IMR-90 (cell line): ENCODE data around the gene GPC2. TPM values are rescaled to one million over a fixed set of nuclear protein-coding genes. Genes with fewer than 3 reads are reported as not detected.

Experiments
- ATAC-seq: fragments of 200-7000 bp; cut with Tn5 transposase; 2 replicates; pipeline ENCODE4 v1.9.1; 2020; ENCODE audit warnings: low read depth, mild to moderate bottlenecking, moderate library complexity
- BruUV-seq: library from RNA; stranded (reverse); fragments of 400-500 nt; replicated peaks from 2 replicates; lab custom pipeline; 2021; lab: Mats Ljungman, UMichigan
- CTCF ChIA-PET: fragments of 300-600 bp; formaldehyde crosslinking; extraction: SDS; loops from one replicate; lab custom pipeline; 2021; ENCODE audit warnings: antibody characterized with exemption; lab: Yijun Ruan, JAX
- POLR2A ChIA-PET: fragments of 300-600 bp; sonication (Branson Sonifier 250); formaldehyde crosslinking; loops from one replicate; lab custom pipeline; 2022; ENCODE audit warnings: antibody characterized with exemption; ENCODE audit not compliant: unreplicated experiment; lab: Charles Lee
- DNase-seq: peaks from one replicate; pipeline ENCODE4 v3.0.0; 2013
- H2AFZ ChIP-seq: replicated peaks from 2 replicates; pipeline ENCODE3; 2013; ENCODE audit warnings: low read length, mild to moderate bottlenecking; ENCODE audit not compliant: poor library complexity
- H2AK5ac ChIP-seq: 2 replicates; pipeline ENCODE4 v1.6.1; 2013; ENCODE audit warnings: low read depth, low read length, inconsistent platforms
- H2AK9ac ChIP-seq: replicated peaks from 2 replicates; pipeline ENCODE3; 2013; ENCODE audit warnings: mild to moderate bottlenecking, low read depth, low read length, moderate library complexity; ENCODE audit not compliant: poor library complexity
- H2BK120ac ChIP-seq: 2 replicates; pipeline ENCODE4 v1.6.1; 2013; ENCODE audit warnings: low read depth, low read length, inconsistent platforms
- H2BK15ac ChIP-seq: 3 replicates; pipeline ENCODE4 v1.6.1; 2013; ENCODE audit warnings: low read depth, low read length, inconsistent platforms
- H2BK20ac ChIP-seq: 2 replicates; pipeline ENCODE4 v1.6.1; 2013; ENCODE audit warnings: low read depth, mild to moderate bottlenecking, inconsistent platforms, low read length, moderate library complexity
- H2BK5ac ChIP-seq: 2 replicates; pipeline ENCODE4 v1.6.1; 2013; ENCODE audit warnings: mild to moderate bottlenecking, low read depth, low read length, inconsistent platforms; ENCODE audit not compliant: poor library complexity, severe bottlenecking
- H3K14ac ChIP-seq: replicated peaks from 2 replicates; pipeline ENCODE4 v1.6.1; 2013; ENCODE audit warnings: low read depth, low read length, inconsistent platforms
- H3K18ac ChIP-seq: 2 replicates; pipeline ENCODE4 v1.6.1; 2013; ENCODE audit warnings: low read depth, low read length, control low read depth
- H3K23ac ChIP-seq: 2 replicates; pipeline ENCODE4 v1.6.1; 2013; ENCODE audit warnings: low read depth, low read length, inconsistent platforms
- H3K27ac ChIP-seq: 2 replicates; pipeline ENCODE4 v1.5.1; 2013; ENCODE audit warnings: mild to moderate bottlenecking, control low read depth, low read length; ENCODE audit not compliant: insufficient read depth
- H3K27me3 ChIP-seq: 2 replicates; pipeline ENCODE4 v1.6.1; 2013; ENCODE audit warnings: low read length; ENCODE audit not compliant: control insufficient read depth, insufficient read depth
- H3K36me3 ChIP-seq: 2 replicates; pipeline ENCODE4 v1.6.1; 2013; ENCODE audit warnings: low read length, mixed read lengths; ENCODE audit not compliant: control insufficient read depth, insufficient read depth
- H3K4ac ChIP-seq: 2 replicates; pipeline ENCODE4 v1.6.1; 2013; ENCODE audit warnings: low read depth, low read length, inconsistent platforms
- H3K4me1 ChIP-seq: 2 replicates; pipeline ENCODE4 v1.6.1; 2013; ENCODE audit warnings: low read length, mixed read lengths; ENCODE audit not compliant: control insufficient read depth, insufficient read depth
- H3K4me2 ChIP-seq: 2 replicates; pipeline ENCODE4 v1.6.1; 2013; ENCODE audit warnings: low read depth, mild to moderate bottlenecking, control low read depth, low read length, moderate library complexity
- H3K4me3 ChIP-seq: 2 replicates; pipeline ENCODE4 v1.5.1; 2013; ENCODE audit warnings: low read depth, mild to moderate bottlenecking, control low read depth, low read length, moderate library complexity; ENCODE audit not compliant: insufficient read depth
- H3K56ac ChIP-seq: 2 replicates; pipeline ENCODE4 v1.6.1; 2013; ENCODE audit warnings: low read length, inconsistent platforms; ENCODE audit not compliant: insufficient read depth; ENCODE audit errors: extremely low read depth
- H3K79me1 ChIP-seq, 2 experiments: 2 replicates each; pipeline ENCODE4 v1.6.1; 2013; ENCODE audit warnings: low read length in 2 of 2, inconsistent platforms in 1 of 2, low read depth in 1 of 2
- H3K9ac ChIP-seq: 2 replicates; pipeline ENCODE4 v1.6.1; 2013; ENCODE audit warnings: low read depth, low read length, control low read depth
- H3K9me1 ChIP-seq: 2 replicates; pipeline ENCODE4 v1.6.1; 2013; ENCODE audit warnings: low read length, inconsistent platforms; ENCODE audit not compliant: insufficient read depth
- H3K9me3 ChIP-seq: 2 replicates; pipeline ENCODE4 v1.6.1; 2013; ENCODE audit warnings: low read length; ENCODE audit not compliant: control insufficient read depth, insufficient read depth
- H4K20me1 ChIP-seq: 2 replicates; pipeline ENCODE4 v1.6.1; 2013; ENCODE audit warnings: low read length, inconsistent platforms; ENCODE audit not compliant: insufficient read depth
- H4K5ac ChIP-seq: 2 replicates; pipeline ENCODE4 v1.6.1; 2013; ENCODE audit warnings: mild to moderate bottlenecking, low read depth, low read length, control low read depth
- H4K8ac ChIP-seq, 2 experiments: 2 replicates each; pipeline ENCODE4 v1.6.1; 2013; ENCODE audit warnings: low read depth in 2 of 2, low read length in 2 of 2, control low read depth in 1 of 2, inconsistent platforms in 1 of 2
- H4K91ac ChIP-seq: 2 replicates; pipeline ENCODE4 v1.6.1; 2013; ENCODE audit warnings: low read depth, low read length, inconsistent platforms; ENCODE audit not compliant: insufficient read depth
- BHLHE40 ChIP-seq: fragments of 150-350 bp; IDR thresholded peaks from 2 replicates; pipeline ENCODE4 v1.6.1; 2016; ENCODE audit warnings: mild to moderate bottlenecking, low read depth, low read length
- CEBPB ChIP-seq: IDR thresholded peaks from 2 replicates; pipeline ENCODE4 v1.6.1; 2012; ENCODE audit warnings: low read depth, low read length, improper control_type of control experiment
- MAFK ChIP-seq: IDR thresholded peaks from 2 replicates; pipeline ENCODE4 v1.6.1; 2012; ENCODE audit warnings: low read depth, low read length, improper control_type of control experiment
- MAZ ChIP-seq: IDR thresholded peaks from 2 replicates; pipeline ENCODE4 v1.6.1; 2012; ENCODE audit warnings: low read depth, mild to moderate bottlenecking, low read length, improper control_type of control experiment, moderate library complexity, borderline replicate concordance
- MXI1 ChIP-seq: IDR thresholded peaks from 2 replicates; pipeline ENCODE4 v1.6.1; 2012; ENCODE audit warnings: low read depth, mild to moderate bottlenecking, low read length, moderate library complexity, borderline replicate concordance
- NFE2L2 ChIP-seq: fragments of 150-350 bp; IDR thresholded peaks from 2 replicates; pipeline ENCODE4 v1.6.1; 2016; ENCODE audit warnings: low read depth, mild to moderate bottlenecking, low read length
- RAD21 ChIP-seq: IDR thresholded peaks from 2 replicates; pipeline ENCODE4 v1.6.1; 2012; ENCODE audit warnings: low read length, improper control_type of control experiment
- RCOR1 ChIP-seq: IDR thresholded peaks from 2 replicates; pipeline ENCODE4 v1.6.1; 2012; ENCODE audit warnings: mild to moderate bottlenecking, low read length, improper control_type of control experiment; ENCODE audit not compliant: insufficient replicate concordance
- RFX5 ChIP-seq: IDR thresholded peaks from 2 replicates; pipeline ENCODE4 v1.8.0; 2012; ENCODE audit warnings: low read depth, mild to moderate bottlenecking, low read length, moderate library complexity
- SMC3 ChIP-seq: fragments of 150-350 bp; IDR thresholded peaks from 2 replicates; pipeline ENCODE4 v1.6.1; 2016; ENCODE audit warnings: low read depth, mild to moderate bottlenecking, antibody characterized with exemption, low read length, moderate library complexity
- USF2 ChIP-seq: fragments of 150-350 bp; IDR thresholded peaks from 2 replicates; pipeline ENCODE4 v1.6.1; 2017; ENCODE audit warnings: mild to moderate bottlenecking, antibody characterized with exemption, low read length, low read depth
- WGBS, 2 experiments: methylation state at CpG; one replicate each; pipeline versions ENCODE4 v1.1.5 to v1.1.7; 2013; ENCODE audit warnings: missing lambda C conversion rate in 2 of 2; ENCODE audit not compliant: insufficient read length in 1 of 2; ENCODE audit errors: extremely low coverage in 2 of 2; 5-methylcytosine and 5-hydroxymethylcytosine counted together
- dilution Hi-C: fragments of 300-500 bp; cut with HindIII; formaldehyde crosslinking; loops from one replicate; pipeline ENCODE4 v1.14.3; 2018; ENCODE audit warnings: low sequenced_read_pairs; ENCODE audit not compliant: unreplicated experiment
- in situ Hi-C: fragments of 300-500 bp; cut with MboI; formaldehyde crosslinking; loops from 3 replicates; pipeline ENCODE4 v1.14.3; 2019; ENCODE audit warnings: low sequenced_read_pairs, inconsistent platforms, mixed read lengths
- intact Hi-C: fragments of 100-400 bp; cut with micrococcal nuclease; formaldehyde crosslinking; loops from 2 replicates; pipeline ENCODE4 v1.10.0; 2022
- polyA plus RNA-seq, 3 experiments: library from polyadenylated mRNA; depleted of rRNA; stranded (reverse); fragments of >200 nt; gene quantifications; 2 replicates each; pipeline ENCODE4 v1.2.3, GENCODE V29; 2012; ENCODE audit warnings: low replicate concordance in 1 of 3
- total RNA-seq: library from RNA; depleted of rRNA; stranded (reverse); fragments of >200 nt; gene quantifications from 2 replicates; pipeline ENCODE4 v1.2.3, GENCODE V29; 2012

Gene GPC2
- total and polyA plus RNA-seq, 2 of the 4 experiments (the other 2 are of a cell fraction): 1.8 to 6.0 TPM

GRCh38 chr7:100152937-100153666, 24.1 kb downstream of the GPC2 start:
- TF ChIP-seq MXI1 (no peak), RFX5 (no peak), RAD21 (no peak), SMC3 (no peak), USF2 (no peak), MAZ (no peak), RCOR1 (no peak), BHLHE40 (no peak), NFE2L2 (no peak), CEBPB (no peak), MAFK (no peak)
- H3K23ac ChIP-seq: no peak overlapping the region
- no peak overlapping the region for H4K91ac ChIP-seq
- no peak overlapping the region for H2BK5ac ChIP-seq
- no peak overlapping the region for H4K5ac ChIP-seq
- no peaks in the 10 kb centered on the region for H3K27me3 ChIP-seq
- no peak overlapping the region for H2AFZ ChIP-seq
- no peak overlapping the region for H2AK5ac ChIP-seq
- no peak for ATAC-seq
- no peak overlapping the region for H2BK15ac ChIP-seq
- in situ Hi-C loops (no loop called here), dilution Hi-C loops (no loop called here), intact Hi-C loops (no loop called here)
- no peak overlapping the region for H2BK20ac ChIP-seq
- 92% methylated on average over 6 of the region's 18 CpGs; no CpG with 5 or more reads in 1 of the 2 experiments for WGBS, 2 experiments
- no peaks in the 10 kb centered on the region for H3K9me1 ChIP-seq
- H4K8ac ChIP-seq: no peak overlapping the region
- H3K56ac ChIP-seq: no peak overlapping the region
- no peak overlapping the region for H3K4me2 ChIP-seq
- no peaks in the 10 kb centered on the region for H3K9me3 ChIP-seq
- H3K36me3 ChIP-seq: peaks cover 42% of the 10 kb centered on the region
- no peak overlapping the region for H3K14ac ChIP-seq
- H2AK9ac ChIP-seq: no peak overlapping the region
- no peak overlapping the region for H2BK120ac ChIP-seq
- H3K79me1 ChIP-seq: peaks cover 32 to 78% of the 10 kb centered on the region in 2 experiments
- no peak overlapping the region for H3K9ac ChIP-seq
- CTCF ChIA-PET: no interaction called here
- peaks cover 23% of the 10 kb centered on the region for H4K20me1 ChIP-seq
- DNase-seq: no peak
- H3K27ac ChIP-seq: no peak overlapping the region
- POLR2A ChIA-PET: interaction anchor here (0.6 kb wide), 1 partner anchor 68 kb away, joined by 3 read pairs; no protein-coding TSS in a partner anchor
- H3K18ac ChIP-seq: no peak overlapping the region
- H3K4me3 ChIP-seq: no peak overlapping the region
- H3K4ac ChIP-seq: no peak overlapping the region
- no TSS peak for BruUV-seq
- H3K4me1 ChIP-seq: peaks cover 8% of the 10 kb centered on the region
